ENCODE measurements around the gene FEM1B. TPM values are rescaled to one million over a fixed set of nuclear protein-coding genes. Genes with fewer than 3 reads are reported as not detected.

The FEM1B gene
- total RNA-seq, 1 donor from 2014 or later, result 20.2 TPM

GRCh38 chr15:68284616-68285258 is 7.2 kb downstream of the FEM1B start:
- no peak for DNase-seq (ENCODE audit: low read depth)
- no peak for TF ChIP-seq CTCF (conservative IDR thresholded peaks at IDR 0.05; ENCODE audit: low read depth, low read length)
- no peak overlapping the region for H3K4me3 ChIP-seq (ENCODE audit: low read depth, low read length)

- no peak overlapping the region for H3K4me3 ChIP-seq (ENCODE audit: low read depth, low read length)
- no peak for TF ChIP-seq CTCF (conservative IDR thresholded peaks at IDR 0.05; ENCODE audit: low read depth, low read length)
- DNase-seq (ENCODE audit: low read depth), result peak; percentile 74
These were observed 7.9 kb downstream of the FEM1B start for GRCh38 chr15:68285259-68285980.

GRCh38 chr15:68286256-68286655 is 8.7 kb downstream of the FEM1B start:
- no peak overlapping the region for H3K4me3 ChIP-seq (ENCODE audit: low read depth, low read length)
- no peak for TF ChIP-seq CTCF (conservative IDR thresholded peaks at IDR 0.05; ENCODE audit: low read depth, low read length)
- no peak for DNase-seq (ENCODE audit: low read depth)

- TF ChIP-seq CTCF (conservative IDR thresholded peaks at IDR 0.05; ENCODE audit: low read depth, low read length), result no peak
- H3K4me3 ChIP-seq (ENCODE audit: low read depth, low read length), result no peak overlapping the region
- no peak for DNase-seq (ENCODE audit: low read depth)
These were observed 11.5 kb downstream of the FEM1B start for GRCh38 chr15:68289057-68289456.

- no peak for TF ChIP-seq CTCF (conservative IDR thresholded peaks at IDR 0.05; ENCODE audit: low read depth, low read length)
- no peak for DNase-seq (ENCODE audit: low read depth)
- no peak overlapping the region for H3K4me3 ChIP-seq (ENCODE audit: low read depth, low read length)
These were observed 12.2 kb downstream of the FEM1B start for GRCh38 chr15:68289621-68290352.

- DNase-seq (ENCODE audit: low read depth), result no peak
- no peak overlapping the region for H3K4me3 ChIP-seq (ENCODE audit: low read depth, low read length)
- TF ChIP-seq CTCF (conservative IDR thresholded peaks at IDR 0.05; ENCODE audit: low read depth, low read length), result no peak
These were observed 13.2 kb downstream of the FEM1B start for GRCh38 chr15:68290715-68291114.
